Measurements from ENCODE around the gene UBXN7.

DNA sequence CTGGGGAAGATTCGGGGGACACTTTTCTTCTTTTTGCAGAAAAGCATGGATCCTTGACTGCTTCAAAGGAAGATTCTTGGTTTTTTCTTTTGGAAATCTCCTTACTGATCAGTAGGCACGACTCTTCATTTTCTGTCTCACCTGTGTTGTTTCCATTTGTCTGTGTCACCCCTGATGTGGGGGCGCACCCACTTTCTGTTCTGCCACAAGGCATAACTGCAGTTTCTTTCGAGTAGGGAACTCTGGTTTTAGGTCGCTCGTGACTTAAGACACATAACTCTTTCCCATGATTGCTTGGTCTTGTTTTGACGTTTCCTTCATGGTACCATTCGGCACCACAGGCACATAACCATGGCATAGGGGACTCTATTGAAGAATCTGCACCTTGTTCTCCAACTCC lies 40.1 kb upstream of the UBXN7 start:
- no peak for TF ChIP-seq POLR2AphosphoS5 (IDR thresholded peaks at IDR 0.05; ENCODE audit: borderline replicate concordance, low read depth, low read length)
- no peak for TF ChIP-seq FOXP2 (optimal IDR thresholded peaks at IDR 0.05; ENCODE audit: control extremely low read depth, extremely low read length, insufficient read depth)
- TF ChIP-seq EZH2 (IDR thresholded peaks at IDR 0.05): no peak

Data from SK-N-MC (cell line).